ENCODE results near the gene DSPP.

GRCh38 chr4:87659247-87659931 is 51.1 kb downstream of the DSPP start:
- TF ChIP-seq POLR2AphosphoS5 (IDR thresholded peaks at IDR 0.05; ENCODE audit: borderline replicate concordance, low read depth, low read length) (no peak), EZH2 (IDR thresholded peaks at IDR 0.05) (no peak)
